ENCODE results near the gene NSUN3. TPM values are rescaled to one million over a fixed set of nuclear protein-coding genes. Genes with fewer than 3 reads are reported as not detected.

Gene NSUN3
- total RNA-seq, 1 experiment from 2014 or later = 18.8 TPM

DNA sequence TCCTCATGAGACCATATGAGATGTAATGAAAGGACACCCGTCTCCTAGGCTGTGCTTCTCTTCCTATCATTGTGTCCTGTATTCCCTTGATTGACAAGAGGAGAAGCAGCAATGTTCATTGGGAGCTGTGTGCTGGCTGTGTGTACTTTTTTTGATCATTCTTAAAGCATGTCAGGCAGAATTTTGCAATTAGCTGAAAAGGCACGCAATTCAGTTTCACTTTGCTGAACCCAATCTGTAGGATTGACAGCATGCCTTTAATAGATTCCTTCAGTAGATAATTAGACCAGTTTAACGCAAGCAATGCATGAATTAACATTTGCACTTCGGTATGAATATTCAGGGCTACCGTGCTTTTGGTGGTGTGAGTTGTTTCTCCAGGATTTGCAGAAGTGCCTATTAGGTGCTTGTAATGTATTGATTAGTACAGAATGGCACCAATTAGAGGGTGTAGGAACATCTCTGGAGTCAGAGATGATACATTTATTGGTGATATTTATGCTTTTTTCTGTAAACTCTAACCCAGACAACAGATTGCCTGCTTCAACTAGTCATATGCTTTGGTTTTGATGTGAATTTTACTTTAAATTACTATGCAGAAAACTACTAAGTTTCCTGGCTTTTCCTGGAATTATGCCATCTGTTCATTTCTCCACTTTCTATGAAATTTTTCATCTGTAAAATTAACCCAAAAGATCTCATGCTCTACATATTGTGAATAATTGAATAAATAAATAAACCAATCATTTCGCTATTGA, 114.3 kb downstream of the NSUN3 start:
- peaks cover 4% of the 10 kb centered on the region; the same call in 1 of the 2 replicates for H3K9me2 ChIP-seq (ENCODE audit: insufficient read depth)
- no peaks in the 10 kb centered on the region for H3K36me3 ChIP-seq (ENCODE audit: low read depth)
- no peaks in the 10 kb centered on the region for H3K9me3 ChIP-seq (ENCODE audit: insufficient read depth, low read depth)
- no peak for TF ChIP-seq EZH2 (IDR thresholded peaks at IDR 0.05; ENCODE audit: low read depth)
- TF ChIP-seq, protein P1, sequence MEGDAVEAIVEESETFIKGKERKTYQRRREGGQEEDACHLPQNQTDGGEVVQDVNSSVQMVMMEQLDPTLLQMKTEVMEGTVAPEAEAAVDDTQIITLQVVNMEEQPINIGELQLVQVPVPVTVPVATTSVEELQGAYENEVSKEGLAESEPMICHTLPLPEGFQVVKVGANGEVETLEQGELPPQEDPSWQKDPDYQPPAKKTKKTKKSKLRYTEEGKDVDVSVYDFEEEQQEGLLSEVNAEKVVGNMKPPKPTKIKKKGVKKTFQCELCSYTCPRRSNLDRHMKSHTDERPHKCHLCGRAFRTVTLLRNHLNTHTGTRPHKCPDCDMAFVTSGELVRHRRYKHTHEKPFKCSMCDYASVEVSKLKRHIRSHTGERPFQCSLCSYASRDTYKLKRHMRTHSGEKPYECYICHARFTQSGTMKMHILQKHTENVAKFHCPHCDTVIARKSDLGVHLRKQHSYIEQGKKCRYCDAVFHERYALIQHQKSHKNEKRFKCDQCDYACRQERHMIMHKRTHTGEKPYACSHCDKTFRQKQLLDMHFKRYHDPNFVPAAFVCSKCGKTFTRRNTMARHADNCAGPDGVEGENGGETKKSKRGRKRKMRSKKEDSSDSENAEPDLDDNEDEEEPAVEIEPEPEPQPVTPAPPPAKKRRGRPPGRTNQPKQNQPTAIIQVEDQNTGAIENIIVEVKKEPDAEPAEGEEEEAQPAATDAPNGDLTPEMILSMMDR (conservative IDR thresholded peaks at IDR 0.05) = no peak
- POLR2A ChIA-PET (ENCODE audit: unreplicated experiment) = no interaction called here
- no peaks in the 10 kb centered on the region for H3K79me2 ChIP-seq (ENCODE audit: low read depth)
- H3K4me1 ChIP-seq (replicated peaks; ENCODE audit: insufficient read depth) = no peaks in the 10 kb centered on the region
- H3K4me2 ChIP-seq = peak overlapping the region; percentile 23; the same call in 1 of the 2 replicates
- BruUV-seq (replicated peaks) = no TSS peak
- intact Hi-C loops (cut with micrococcal nuclease; ENCODE audit: unreplicated experiment) = no loop called here
- no peaks in the 10 kb centered on the region for H3F3A ChIP-seq (ENCODE audit: insufficient read depth, low read depth)
- no peaks in the 10 kb centered on the region for H3K27me3 ChIP-seq (ENCODE audit: insufficient read depth, low read depth)
- H2AFZ ChIP-seq = no peak overlapping the region
- CTCF ChIA-PET = no interaction called here
- no peaks in the 10 kb centered on the region for H4K20me1 ChIP-seq (ENCODE audit: insufficient read depth)
- no peak overlapping the region for H3K4me3 ChIP-seq
- H3K27ac ChIP-seq = no peak overlapping the region
- DNase-seq = no peak

Other genes with a start within 250 kb of the NSUN3 start
- 0.25 and 0.57 TPM in 2 replicates for gene PROS1, start 89.2 kb upstream of the NSUN3 start, total RNA-seq (2021)
- gene ARL13B, start 82.9 kb upstream of the NSUN3 start, total RNA-seq (2021) = 17.8 and 20.2 TPM in 2 replicates
- gene STX19, start 34.5 kb upstream of the NSUN3 start, total RNA-seq (2021) = 3.4 and 5.5 TPM in 2 replicates
- gene DHFR2, start 145 bp upstream of the NSUN3 start, total RNA-seq (2021) = 6.4 and 8.2 TPM in 2 replicates